GM19463 (cell line): ENCODE measurements around the gene SMOC2.

Experiments used
- ATAC-seq: cut with Tn5 transposase; IDR thresholded peaks from one replicate; pipeline ENCODE4 v1.9.1; 2021; ENCODE audit warnings: mild to moderate bottlenecking, moderate library complexity; ENCODE audit not compliant: unreplicated experiment

Gene SMOC2

GRCh38 chr6:168618546-168619315 lies 177.7 kb downstream of the SMOC2 start:
- ATAC-seq = no peak

DNA sequence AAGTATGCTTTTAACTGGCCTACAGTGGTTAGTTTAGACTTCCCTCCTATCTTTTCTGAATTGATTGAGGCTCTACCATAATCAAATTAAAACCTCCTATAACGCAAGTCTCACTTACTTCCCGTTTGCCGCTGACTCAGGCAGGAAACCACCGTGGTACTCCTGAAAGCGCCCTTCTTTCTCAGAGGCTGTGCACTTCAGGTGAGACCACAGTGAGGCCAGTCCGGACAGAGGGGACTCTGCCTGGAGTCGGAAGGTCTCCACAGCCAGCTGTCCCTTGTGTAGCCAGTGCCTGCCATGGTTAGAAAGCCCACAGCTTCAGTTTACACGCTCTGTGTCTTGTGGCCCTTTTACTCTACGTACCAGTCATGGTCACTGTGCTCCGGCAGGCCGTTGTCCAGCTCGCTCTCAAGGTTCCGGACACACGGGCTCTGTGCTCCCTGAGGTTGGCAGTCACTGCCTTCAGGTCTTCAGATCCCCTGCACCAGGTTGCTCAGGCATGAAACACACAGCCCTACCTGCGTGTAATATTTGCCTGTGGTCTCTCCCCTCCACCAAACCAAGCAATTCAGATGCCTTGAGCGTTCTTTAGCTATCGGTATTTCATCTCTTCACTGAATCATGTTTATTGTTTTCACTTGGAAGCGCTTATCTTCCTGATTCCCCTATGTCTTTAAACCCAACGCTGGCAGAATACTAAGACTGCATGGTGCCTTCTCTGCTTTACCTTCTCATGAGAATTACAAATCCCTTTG lies 178.8 kb downstream of the SMOC2 start:
- no peak for ATAC-seq

DNA sequence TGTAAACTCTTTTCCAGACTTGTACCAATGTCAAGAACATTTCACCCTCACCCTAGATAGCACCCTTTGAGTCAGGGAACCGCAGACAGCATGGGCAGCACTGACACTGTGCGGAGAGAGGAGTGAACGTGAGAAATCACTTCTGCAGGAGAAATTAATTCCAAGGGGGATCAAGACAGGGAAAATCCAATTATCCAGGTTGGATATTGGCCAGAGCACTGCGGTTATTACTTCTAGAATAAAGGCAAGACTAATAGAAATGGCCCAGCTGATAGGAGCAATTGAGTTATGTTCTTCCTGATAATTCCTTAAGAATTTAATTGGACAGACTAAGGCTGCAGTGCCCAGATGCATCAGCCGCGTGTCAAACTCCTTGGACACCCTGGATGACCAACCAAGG lies 179.6 kb downstream of the SMOC2 start:
- no peak for ATAC-seq

DNA sequence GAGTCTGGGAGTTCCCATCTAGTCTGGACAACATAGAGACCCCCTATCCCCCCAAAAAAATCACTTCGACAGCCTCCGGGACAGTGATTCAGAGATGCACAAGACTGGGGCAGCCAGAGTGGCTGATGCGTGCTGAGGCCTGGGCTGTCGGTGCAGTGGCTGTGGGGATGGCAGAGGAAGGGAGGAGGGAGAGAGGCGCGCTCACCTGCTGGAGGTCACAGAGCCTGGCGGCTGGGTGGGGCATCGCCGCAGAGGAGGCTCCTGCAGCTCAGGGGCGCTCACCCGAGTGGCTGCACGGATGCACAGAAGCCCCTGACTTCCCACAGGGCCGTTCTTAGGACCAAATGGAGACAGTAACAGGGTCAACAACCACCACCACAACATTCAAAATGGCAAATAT lies 182.8 kb downstream of the SMOC2 start:
- ATAC-seq = no peak

- ATAC-seq = no peak
Observed at GRCh38 chr6:168624540-168624939, 183.6 kb downstream of the SMOC2 start.

DNA sequence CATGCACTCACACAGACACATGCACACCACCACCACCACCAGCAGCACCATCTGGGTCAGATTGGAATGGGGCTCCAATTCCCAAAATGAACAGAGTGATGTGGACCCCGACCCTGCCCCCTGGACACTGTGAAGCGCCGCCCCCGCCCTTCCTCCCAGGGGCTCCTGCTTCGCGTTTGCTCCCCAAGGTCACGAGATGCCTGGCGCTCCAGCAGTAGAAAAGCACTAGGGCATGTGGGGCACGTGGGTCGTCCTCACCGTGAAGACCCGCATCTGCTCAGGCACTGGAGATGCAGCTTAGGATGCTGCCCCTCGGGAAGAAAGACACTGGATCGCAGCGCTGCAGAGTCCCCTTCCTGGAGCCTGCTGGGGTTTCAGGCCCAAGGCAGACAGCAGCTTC lies 184.0 kb downstream of the SMOC2 start:
- no peak for ATAC-seq

DNA sequence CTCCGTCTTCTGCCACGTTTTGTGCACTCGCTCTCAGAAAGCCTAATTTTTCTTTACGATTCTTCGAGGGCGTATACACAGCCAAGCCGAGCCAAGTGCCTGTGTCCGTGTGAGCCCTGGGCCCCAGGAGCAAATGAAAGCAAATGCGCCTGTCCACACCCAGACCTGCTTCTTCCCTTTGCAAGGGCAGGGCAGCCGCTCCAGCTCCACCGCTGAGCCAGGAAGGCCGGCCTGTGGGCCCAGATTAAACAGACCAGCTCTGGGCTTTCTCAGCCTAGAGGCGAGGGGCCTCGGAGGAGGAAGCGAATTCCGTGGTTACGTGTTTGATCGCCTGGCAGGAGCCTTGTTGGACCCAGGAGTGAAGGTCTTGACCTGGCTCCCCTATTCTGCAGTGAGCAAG lies 184.6 kb downstream of the SMOC2 start:
- ATAC-seq = no peak

DNA sequence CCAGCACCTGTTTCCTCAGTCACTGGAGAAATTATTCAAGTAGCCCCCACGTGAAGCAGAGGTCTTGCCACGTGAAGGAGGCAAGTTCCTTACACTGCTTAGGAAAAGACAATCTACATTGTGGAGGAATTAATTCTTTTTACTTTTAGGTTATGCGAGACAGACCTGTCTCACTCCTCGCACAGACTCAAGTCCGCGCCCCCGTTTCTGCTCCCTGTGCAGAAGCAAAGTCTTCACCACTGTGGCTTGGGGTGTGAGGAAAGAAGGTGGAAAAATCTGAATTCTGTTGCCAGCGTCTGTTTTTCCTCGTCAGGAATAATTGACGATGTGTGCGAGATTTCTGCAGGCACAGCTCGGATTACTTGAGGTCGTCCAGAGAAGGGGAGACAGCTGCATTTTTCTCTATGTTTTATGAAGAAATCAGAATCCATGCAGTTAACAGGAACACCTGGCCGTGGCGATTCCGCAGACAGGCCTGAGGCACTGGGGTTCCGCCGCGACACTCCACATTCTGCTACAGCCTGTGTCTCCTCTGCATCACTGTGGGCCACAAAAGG lies 185.1 kb downstream of the SMOC2 start:
- no peak for ATAC-seq

GRCh38 chr6:168627506-168628175 lies 186.7 kb downstream of the SMOC2 start:
- no peak for ATAC-seq

- ATAC-seq = no peak
Observed at GRCh38 chr6:168628176-168628553, 187.2 kb downstream of the SMOC2 start.

DNA sequence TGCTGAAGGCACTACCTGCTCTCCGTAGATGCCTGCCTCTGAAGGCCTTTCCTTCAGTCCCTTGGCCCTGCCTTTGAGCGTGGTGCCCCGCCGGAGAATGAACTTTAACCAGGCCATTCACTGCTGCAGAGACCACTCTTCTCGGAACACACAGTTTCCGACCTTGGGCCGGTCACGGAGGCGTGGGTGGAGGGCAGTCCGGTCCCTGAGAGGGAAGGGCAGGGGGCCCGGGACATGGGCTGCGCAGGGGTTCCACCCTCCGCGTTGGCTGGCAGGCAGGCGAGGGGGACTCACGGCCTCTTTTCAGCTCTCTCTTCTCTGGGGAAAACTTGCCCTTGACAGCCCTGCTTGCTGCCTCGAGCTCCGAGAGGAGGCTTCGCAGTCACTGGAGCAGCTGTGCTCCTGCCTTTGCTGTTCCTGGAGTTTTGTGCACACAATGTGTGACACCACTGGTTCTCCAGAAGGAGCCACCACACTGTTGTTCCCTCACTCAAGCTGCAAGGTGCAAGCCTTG lies 187.8 kb downstream of the SMOC2 start:
- ATAC-seq = no peak

DNA sequence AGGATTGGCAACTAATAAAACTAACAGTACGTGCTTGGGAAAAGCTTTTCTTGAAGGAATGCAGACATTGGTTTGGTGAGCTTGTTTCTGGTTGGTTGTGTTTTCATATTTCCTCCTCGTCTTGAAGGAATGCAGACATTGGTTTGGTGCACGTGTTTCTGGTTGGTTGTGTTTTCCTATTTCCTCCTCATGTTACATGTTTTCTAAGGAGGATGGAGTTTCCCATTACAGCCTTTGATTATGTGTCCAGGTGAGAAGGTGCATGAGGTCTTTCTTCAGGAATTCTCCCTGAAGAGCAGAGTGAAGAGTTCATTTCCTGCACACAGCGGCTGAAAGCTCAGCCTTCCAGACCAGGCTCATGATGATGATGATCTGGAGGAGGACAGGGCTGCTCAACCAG lies 190.6 kb downstream of the SMOC2 start:
- no peak for ATAC-seq

GRCh38 chr6:168632694-168633093 lies 191.7 kb downstream of the SMOC2 start:
- no peak for ATAC-seq

GRCh38 chr6:168634541-168635328 lies 193.8 kb downstream of the SMOC2 start:
- ATAC-seq = no peak

- no peak for ATAC-seq
Observed at GRCh38 chr6:168636147-168637004, 195.4 kb downstream of the SMOC2 start.

DNA sequence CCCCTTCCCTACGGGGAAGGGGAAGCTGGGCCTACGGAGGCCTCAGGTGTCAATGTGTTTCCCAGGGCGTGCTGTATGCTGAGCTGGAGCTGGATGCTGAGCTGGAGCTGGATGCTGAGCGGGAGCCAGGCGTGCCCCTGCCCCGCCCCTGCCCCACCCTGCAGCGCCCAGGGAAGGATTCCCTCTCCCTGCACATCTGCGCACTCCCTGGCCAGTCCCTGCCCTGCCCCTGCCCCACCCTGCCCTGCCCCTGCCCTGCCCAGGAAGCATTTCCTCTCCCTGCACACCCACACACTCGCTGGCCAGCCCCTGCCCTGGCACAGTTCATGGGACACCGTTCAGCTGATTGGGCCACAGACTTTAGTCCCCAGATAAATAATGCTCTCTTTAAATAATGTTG lies 196.8 kb downstream of the SMOC2 start:
- ATAC-seq = no peak

GRCh38 chr6:168638468-168639271 lies 197.7 kb downstream of the SMOC2 start:
- no peak for ATAC-seq

- ATAC-seq = no peak
Observed at GRCh38 chr6:168640181-168640580, 199.2 kb downstream of the SMOC2 start.

DNA sequence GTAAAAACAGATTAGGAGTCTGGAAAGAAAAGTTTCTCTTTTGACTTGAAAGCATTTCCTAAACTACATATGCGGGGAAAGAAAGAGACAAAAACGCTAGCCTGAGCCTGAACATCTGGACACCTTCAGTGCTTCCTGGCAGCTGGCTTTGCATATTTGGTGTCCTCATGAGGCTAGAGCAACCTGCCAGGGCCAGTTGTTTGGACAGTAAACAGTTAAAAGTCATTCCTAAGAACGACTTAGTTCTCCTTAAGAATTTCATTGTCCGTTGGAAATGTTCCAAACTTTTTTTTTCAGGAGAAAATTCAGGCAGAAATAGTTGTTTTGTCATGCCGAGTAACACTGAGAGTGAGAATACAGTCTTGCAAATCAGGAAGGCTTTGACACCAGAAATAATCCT lies 199.8 kb downstream of the SMOC2 start:
- ATAC-seq = no peak
